NT2/D1 (cell line): ENCODE measurements around the gene USP50.

Experiments used
- SUZ12 ChIP-seq: IDR thresholded peaks from 2 replicates; pipeline ENCODE4 v1.6.1; 2011; ENCODE audit not compliant: insufficient read length, insufficient read depth; ENCODE audit errors: extremely low read depth
- YY1 ChIP-seq: IDR thresholded peaks from 2 replicates; pipeline ENCODE4 v1.6.1; 2011; ENCODE audit not compliant: insufficient read length, insufficient read depth
- ZNF274 ChIP-seq: IDR thresholded peaks from 2 replicates; pipeline ENCODE4 v1.6.1; 2011; ENCODE audit warnings: mild to moderate bottlenecking, low read depth, low read length

GRCh38 chr15:50576166-50576565 lies 29.7 kb upstream of the USP50 start:
- TF ChIP-seq YY1 (no peak), ZNF274 (no peak), SUZ12 (no peak)
